Measurements from ENCODE around the gene SETD5. TPM values are rescaled to one million over a fixed set of nuclear protein-coding genes. Genes with fewer than 3 reads are reported as not detected.

SETD5 gene
- total and polyA plus RNA-seq, 2 experiments from 2014 or later = 143 to 172 TPM

DNA sequence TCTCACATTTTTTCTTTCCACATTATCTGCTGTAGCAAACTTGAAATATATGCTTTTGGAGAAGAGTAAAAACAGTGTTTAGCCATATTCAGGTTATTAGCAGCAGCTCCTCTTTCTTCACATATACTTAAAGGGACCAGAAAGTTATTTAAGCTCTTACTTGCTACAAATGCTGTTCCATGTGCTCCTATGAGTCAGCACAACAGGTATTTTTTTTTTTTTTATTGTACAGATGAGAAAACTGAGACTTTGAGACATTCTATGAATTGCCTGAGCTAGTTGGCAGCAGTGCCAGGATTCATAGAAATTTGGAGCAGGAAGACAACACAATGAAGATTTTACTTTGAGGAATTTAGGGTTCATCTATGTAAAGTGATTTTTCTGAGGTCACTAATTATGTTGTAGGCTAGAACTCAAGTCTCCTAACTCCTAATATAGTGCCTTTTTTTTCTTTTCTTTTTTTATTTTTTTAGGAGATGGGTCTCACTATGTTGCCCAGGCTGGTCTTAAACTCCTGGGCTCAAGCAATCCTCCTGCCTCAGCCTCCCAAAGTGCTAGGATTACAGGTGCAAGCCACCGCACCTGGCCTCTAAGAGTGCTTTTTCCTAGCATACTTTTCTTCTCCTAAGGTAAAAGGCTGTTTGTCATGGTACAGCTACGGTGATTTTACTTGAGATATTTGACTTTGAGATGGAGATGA lies 23.6 kb downstream of the SETD5 start:
- Mint-ChIP-seq H3K27ac (peak overlapping the region; percentile 87), H3K4me1 (peaks cover 36% of the 10 kb centered on the region), H3K27me3 (ENCODE audit: insufficient read depth, low read depth, poor library complexity) (peaks cover 2% of the 10 kb centered on the region), H3K36me3 (ENCODE audit: low read depth) (peaks cover 18% of the 10 kb centered on the region), H3K9me3 (no peaks in the 10 kb centered on the region), H3K4me3 (no peak overlapping the region)
- no peak overlapping the region for H2AFZ ChIP-seq
- H3K4me1 ChIP-seq (ENCODE audit: insufficient read depth) = peaks cover 16% of the 10 kb centered on the region
- no peaks in the 10 kb centered on the region for H3F3A ChIP-seq (replicated peaks; ENCODE audit: low read depth)
- H3K79me2 ChIP-seq (replicated peaks; ENCODE audit: insufficient read depth) = peaks cover 99% of the 10 kb centered on the region
- ATAC-seq (no peak), DNase-seq (ENCODE audit: low spot score) (no peak)
- TF ChIP-seq JUNB (IDR thresholded peaks at IDR 0.05; ENCODE audit: unreplicated experiment) (no peak), EZH2phosphoT487 (IDR thresholded peaks at IDR 0.05; ENCODE audit: unreplicated experiment) (no peak), POLR2AphosphoS5 (IDR thresholded peaks at IDR 0.05; ENCODE audit: low read depth) (no peak), NANOG (IDR thresholded peaks at IDR 0.05; ENCODE audit: borderline replicate concordance) (no peak), EZH2 (IDR thresholded peaks at IDR 0.05; ENCODE audit: low read depth, unreplicated experiment) (no peak), CREB1 (CRISPR knock-in tag; IDR thresholded peaks at IDR 0.05; ENCODE audit: low read depth) (no peak), ZNF331 (CRISPR knock-in tag; IDR thresholded peaks at IDR 0.05; ENCODE audit: low read depth) (no peak), ZNF114 (CRISPR knock-in tag; IDR thresholded peaks at IDR 0.05) (no peak), STAT1 (IDR thresholded peaks at IDR 0.05; ENCODE audit: unreplicated experiment) (no peak)
- TF ChIP-seq, protein P1, sequence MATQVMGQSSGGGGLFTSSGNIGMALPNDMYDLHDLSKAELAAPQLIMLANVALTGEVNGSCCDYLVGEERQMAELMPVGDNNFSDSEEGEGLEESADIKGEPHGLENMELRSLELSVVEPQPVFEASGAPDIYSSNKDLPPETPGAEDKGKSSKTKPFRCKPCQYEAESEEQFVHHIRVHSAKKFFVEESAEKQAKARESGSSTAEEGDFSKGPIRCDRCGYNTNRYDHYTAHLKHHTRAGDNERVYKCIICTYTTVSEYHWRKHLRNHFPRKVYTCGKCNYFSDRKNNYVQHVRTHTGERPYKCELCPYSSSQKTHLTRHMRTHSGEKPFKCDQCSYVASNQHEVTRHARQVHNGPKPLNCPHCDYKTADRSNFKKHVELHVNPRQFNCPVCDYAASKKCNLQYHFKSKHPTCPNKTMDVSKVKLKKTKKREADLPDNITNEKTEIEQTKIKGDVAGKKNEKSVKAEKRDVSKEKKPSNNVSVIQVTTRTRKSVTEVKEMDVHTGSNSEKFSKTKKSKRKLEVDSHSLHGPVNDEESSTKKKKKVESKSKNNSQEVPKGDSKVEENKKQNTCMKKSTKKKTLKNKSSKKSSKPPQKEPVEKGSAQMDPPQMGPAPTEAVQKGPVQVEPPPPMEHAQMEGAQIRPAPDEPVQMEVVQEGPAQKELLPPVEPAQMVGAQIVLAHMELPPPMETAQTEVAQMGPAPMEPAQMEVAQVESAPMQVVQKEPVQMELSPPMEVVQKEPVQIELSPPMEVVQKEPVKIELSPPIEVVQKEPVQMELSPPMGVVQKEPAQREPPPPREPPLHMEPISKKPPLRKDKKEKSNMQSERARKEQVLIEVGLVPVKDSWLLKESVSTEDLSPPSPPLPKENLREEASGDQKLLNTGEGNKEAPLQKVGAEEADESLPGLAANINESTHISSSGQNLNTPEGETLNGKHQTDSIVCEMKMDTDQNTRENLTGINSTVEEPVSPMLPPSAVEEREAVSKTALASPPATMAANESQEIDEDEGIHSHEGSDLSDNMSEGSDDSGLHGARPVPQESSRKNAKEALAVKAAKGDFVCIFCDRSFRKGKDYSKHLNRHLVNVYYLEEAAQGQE (IDR thresholded peaks at IDR 0.05; ENCODE audit: unreplicated experiment) = no peak
- TF ChIP-seq, protein P2, sequence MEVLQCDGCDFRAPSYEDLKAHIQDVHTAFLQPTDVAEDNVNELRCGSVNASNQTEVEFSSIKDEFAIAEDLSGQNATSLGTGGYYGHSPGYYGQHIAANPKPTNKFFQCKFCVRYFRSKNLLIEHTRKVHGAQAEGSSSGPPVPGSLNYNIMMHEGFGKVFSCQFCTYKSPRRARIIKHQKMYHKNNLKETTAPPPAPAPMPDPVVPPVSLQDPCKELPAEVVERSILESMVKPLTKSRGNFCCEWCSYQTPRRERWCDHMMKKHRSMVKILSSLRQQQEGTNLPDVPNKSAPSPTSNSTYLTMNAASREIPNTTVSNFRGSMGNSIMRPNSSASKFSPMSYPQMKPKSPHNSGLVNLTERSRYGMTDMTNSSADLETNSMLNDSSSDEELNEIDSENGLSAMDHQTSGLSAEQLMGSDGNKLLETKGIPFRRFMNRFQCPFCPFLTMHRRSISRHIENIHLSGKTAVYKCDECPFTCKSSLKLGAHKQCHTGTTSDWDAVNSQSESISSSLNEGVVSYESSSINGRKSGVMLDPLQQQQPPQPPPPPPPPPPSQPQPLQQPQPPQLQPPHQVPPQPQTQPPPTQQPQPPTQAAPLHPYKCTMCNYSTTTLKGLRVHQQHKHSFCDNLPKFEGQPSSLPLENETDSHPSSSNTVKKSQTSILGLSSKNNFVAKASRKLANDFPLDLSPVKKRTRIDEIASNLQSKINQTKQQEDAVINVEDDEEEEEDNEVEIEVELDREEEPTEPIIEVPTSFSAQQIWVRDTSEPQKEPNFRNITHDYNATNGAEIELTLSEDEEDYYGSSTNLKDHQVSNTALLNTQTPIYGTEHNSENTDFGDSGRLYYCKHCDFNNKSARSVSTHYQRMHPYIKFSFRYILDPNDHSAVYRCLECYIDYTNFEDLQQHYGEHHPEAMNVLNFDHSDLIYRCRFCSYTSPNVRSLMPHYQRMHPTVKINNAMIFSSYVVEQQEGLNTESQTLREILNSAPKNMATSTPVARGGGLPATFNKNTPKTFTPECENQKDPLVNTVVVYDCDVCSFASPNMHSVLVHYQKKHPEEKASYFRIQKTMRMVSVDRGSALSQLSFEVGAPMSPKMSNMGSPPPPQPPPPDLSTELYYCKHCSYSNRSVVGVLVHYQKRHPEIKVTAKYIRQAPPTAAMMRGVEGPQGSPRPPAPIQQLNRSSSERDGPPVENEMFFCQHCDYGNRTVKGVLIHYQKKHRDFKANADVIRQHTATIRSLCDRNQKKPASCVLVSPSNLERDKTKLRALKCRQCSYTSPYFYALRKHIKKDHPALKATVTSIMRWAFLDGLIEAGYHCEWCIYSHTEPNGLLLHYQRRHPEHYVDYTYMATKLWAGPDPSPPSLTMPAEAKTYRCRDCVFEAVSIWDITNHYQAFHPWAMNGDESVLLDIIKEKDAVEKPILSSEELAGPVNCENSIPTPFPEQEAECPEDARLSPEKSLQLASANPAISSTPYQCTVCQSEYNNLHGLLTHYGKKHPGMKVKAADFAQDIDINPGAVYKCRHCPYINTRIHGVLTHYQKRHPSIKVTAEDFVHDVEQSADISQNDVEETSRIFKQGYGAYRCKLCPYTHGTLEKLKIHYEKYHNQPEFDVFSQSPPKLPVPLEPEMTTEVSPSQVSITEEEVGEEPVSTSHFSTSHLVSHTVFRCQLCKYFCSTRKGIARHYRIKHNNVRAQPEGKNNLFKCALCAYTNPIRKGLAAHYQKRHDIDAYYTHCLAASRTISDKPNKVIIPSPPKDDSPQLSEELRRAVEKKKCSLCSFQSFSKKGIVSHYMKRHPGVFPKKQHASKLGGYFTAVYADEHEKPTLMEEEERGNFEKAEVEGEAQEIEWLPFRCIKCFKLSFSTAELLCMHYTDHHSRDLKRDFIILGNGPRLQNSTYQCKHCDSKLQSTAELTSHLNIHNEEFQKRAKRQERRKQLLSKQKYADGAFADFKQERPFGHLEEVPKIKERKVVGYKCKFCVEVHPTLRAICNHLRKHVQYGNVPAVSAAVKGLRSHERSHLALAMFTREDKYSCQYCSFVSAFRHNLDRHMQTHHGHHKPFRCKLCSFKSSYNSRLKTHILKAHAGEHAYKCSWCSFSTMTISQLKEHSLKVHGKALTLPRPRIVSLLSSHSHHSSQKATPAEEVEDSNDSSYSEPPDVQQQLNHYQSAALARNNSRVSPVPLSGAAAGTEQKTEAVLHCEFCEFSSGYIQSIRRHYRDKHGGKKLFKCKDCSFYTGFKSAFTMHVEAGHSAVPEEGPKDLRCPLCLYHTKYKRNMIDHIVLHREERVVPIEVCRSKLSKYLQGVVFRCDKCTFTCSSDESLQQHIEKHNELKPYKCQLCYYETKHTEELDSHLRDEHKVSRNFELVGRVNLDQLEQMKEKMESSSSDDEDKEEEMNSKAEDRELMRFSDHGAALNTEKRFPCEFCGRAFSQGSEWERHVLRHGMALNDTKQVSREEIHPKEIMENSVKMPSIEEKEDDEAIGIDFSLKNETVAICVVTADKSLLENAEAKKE (CRISPR knock-in tag; IDR thresholded peaks at IDR 0.05) = no peak
- TF ChIP-seq, protein P3, sequence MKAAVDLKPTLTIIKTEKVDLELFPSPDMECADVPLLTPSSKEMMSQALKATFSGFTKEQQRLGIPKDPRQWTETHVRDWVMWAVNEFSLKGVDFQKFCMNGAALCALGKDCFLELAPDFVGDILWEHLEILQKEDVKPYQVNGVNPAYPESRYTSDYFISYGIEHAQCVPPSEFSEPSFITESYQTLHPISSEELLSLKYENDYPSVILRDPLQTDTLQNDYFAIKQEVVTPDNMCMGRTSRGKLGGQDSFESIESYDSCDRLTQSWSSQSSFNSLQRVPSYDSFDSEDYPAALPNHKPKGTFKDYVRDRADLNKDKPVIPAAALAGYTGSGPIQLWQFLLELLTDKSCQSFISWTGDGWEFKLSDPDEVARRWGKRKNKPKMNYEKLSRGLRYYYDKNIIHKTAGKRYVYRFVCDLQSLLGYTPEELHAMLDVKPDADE (IDR thresholded peaks at IDR 0.05) = no peak
- TF ChIP-seq, protein P4, sequence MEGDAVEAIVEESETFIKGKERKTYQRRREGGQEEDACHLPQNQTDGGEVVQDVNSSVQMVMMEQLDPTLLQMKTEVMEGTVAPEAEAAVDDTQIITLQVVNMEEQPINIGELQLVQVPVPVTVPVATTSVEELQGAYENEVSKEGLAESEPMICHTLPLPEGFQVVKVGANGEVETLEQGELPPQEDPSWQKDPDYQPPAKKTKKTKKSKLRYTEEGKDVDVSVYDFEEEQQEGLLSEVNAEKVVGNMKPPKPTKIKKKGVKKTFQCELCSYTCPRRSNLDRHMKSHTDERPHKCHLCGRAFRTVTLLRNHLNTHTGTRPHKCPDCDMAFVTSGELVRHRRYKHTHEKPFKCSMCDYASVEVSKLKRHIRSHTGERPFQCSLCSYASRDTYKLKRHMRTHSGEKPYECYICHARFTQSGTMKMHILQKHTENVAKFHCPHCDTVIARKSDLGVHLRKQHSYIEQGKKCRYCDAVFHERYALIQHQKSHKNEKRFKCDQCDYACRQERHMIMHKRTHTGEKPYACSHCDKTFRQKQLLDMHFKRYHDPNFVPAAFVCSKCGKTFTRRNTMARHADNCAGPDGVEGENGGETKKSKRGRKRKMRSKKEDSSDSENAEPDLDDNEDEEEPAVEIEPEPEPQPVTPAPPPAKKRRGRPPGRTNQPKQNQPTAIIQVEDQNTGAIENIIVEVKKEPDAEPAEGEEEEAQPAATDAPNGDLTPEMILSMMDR (conservative IDR thresholded peaks at IDR 0.05; ENCODE audit: low read depth in 2 of 2) = no peak
- no peak overlapping the region for H3K4me2 ChIP-seq
- peaks cover 29% of the 10 kb centered on the region for H4K20me1 ChIP-seq (replicated peaks; ENCODE audit: insufficient read depth)
- no peaks in the 10 kb centered on the region for H3K27me3 ChIP-seq (ENCODE audit: insufficient read depth)
- H3K4me3 ChIP-seq = no peak overlapping the region
- peak overlapping the region; percentile 88 for H3K27ac ChIP-seq (ENCODE audit: low read depth)
- no peaks in the 10 kb centered on the region for H3K9me2 ChIP-seq (ENCODE audit: insufficient read depth)
- H3K36me3 ChIP-seq (ENCODE audit: insufficient read depth) = peaks cover 3% of the 10 kb centered on the region; the same call in 1 of the 2 replicates

Data from GM23338 (cell line).